Suprapubic skin (tissue), 4 donors: Measurements from ENCODE around the gene CRTAC1. TPM values are rescaled to one million over a fixed set of nuclear protein-coding genes. Genes with fewer than 3 reads are reported as not detected.

Source experiments
- DNase-seq, 2 donors: peaks; one replicate each; pipeline ENCODE4 v3.0.0-alpha.2; 2019; ENCODE audit warnings: low spot score in 2 of 2
- H3K27ac ChIP-seq: fragments of 200-600 bp; sonication (generic); one replicate; pipeline ENCODE4 v1.5.1; 2019
- H3K27me3 ChIP-seq: fragments of 200-600 bp; sonication (generic); one replicate; pipeline ENCODE4 v1.5.1; 2019
- H3K36me3 ChIP-seq: fragments of 200-600 bp; sonication (generic); one replicate; pipeline ENCODE4 v1.5.1; 2019
- H3K4me1 ChIP-seq: fragments of 200-600 bp; sonication (generic); one replicate; pipeline ENCODE4 v1.5.1; 2019
- H3K4me3 ChIP-seq: fragments of 200-600 bp; sonication (generic); one replicate; pipeline ENCODE4 v1.5.1; 2019; ENCODE audit warnings: mild to moderate bottlenecking
- H3K9me3 ChIP-seq: fragments of 200-600 bp; sonication (generic); one replicate; pipeline ENCODE4 v1.5.1; 2019
- EP300 ChIP-seq: sonication (generic); formaldehyde crosslinking; IDR thresholded peaks from one replicate; pipeline ENCODE4 v1.6.1; 2017; ENCODE audit warnings: antibody characterized with exemption
- POLR2A ChIP-seq, 2 donors: fragments of 450-650 bp; IDR thresholded peaks; one replicate each; pipeline ENCODE4 v1.6.1; 2017; ENCODE audit warnings: antibody characterized with exemption in 2 of 2, mild to moderate bottlenecking in 2 of 2, moderate library complexity in 2 of 2
- POLR2AphosphoS5 ChIP-seq, 3 donors: sonication (generic); formaldehyde crosslinking; IDR thresholded peaks; one replicate each; pipeline ENCODE4 v1.6.1; 2017; ENCODE audit warnings: antibody characterized with exemption in 3 of 3
- WGBS: methylation state at CpG from one replicate; pipeline ENCODE4 v1.1.5; 2018; 5-methylcytosine and 5-hydroxymethylcytosine counted together
- total RNA-seq, 4 donors: library from RNA; depleted of rRNA; stranded (reverse); fragments of >200 nt; gene quantifications; one replicate each; pipeline ENCODE4 v1.1.0, GENCODE V29; 2016
- TF ChIP-seq, protein P1 (sequence below), 2 donors: fragments of 200-600 bp in 1 of 2; fragments of 450-650 bp in 1 of 2; sonication (generic) in 1 of 2; IDR thresholded peaks; one replicate each; pipeline ENCODE4 v1.5.1; 2016 to 2019; ENCODE audit warnings: antibody characterized with exemption in 2 of 2, mild to moderate bottlenecking in 1 of 2, moderate library complexity in 1 of 2

The CRTAC1 gene
- total RNA-seq, 4 donors from 2014 or later, result 1.3 to 5.1 (median 2.2) TPM

GRCh38 chr10:97991871-97992270, 38.5 kb downstream of the CRTAC1 start:
- no peak overlapping the region for H3K27ac ChIP-seq
- no peaks in the 10 kb centered on the region for H3K36me3 ChIP-seq
- no peak for DNase-seq
- WGBS, result 35% methylated on average over 2 of the region's 2 CpGs
- TF ChIP-seq POLR2A (IDR thresholded peaks at IDR 0.05) (no peak), EP300 (no peak), POLR2AphosphoS5 (IDR thresholded peaks at IDR 0.05) (no peak)
- TF ChIP-seq, protein P1, sequence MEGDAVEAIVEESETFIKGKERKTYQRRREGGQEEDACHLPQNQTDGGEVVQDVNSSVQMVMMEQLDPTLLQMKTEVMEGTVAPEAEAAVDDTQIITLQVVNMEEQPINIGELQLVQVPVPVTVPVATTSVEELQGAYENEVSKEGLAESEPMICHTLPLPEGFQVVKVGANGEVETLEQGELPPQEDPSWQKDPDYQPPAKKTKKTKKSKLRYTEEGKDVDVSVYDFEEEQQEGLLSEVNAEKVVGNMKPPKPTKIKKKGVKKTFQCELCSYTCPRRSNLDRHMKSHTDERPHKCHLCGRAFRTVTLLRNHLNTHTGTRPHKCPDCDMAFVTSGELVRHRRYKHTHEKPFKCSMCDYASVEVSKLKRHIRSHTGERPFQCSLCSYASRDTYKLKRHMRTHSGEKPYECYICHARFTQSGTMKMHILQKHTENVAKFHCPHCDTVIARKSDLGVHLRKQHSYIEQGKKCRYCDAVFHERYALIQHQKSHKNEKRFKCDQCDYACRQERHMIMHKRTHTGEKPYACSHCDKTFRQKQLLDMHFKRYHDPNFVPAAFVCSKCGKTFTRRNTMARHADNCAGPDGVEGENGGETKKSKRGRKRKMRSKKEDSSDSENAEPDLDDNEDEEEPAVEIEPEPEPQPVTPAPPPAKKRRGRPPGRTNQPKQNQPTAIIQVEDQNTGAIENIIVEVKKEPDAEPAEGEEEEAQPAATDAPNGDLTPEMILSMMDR (IDR thresholded peaks at IDR 0.05), result no peak
- H3K9me3 ChIP-seq, result no peaks in the 10 kb centered on the region
- no peak overlapping the region for H3K4me3 ChIP-seq
- peaks cover 6% of the 10 kb centered on the region for H3K27me3 ChIP-seq
- H3K4me1 ChIP-seq, result no peaks in the 10 kb centered on the region

GRCh38 chr10:97981816-97982215, 48.6 kb downstream of the CRTAC1 start:
- DNase-seq, result no peak
- Histone ChIP-seq H3K36me3 (no peaks in the 10 kb centered on the region), H3K4me3 (no peak overlapping the region), H3K27me3 (peaks cover 67% of the 10 kb centered on the region), H3K27ac (no peak overlapping the region), H3K9me3 (no peaks in the 10 kb centered on the region), H3K4me1 (no peaks in the 10 kb centered on the region)
- TF ChIP-seq POLR2A (IDR thresholded peaks at IDR 0.05) (no peak), EP300 (no peak), POLR2AphosphoS5 (IDR thresholded peaks at IDR 0.05) (no peak)
- TF ChIP-seq, protein P1 (IDR thresholded peaks at IDR 0.05), result no peak

GRCh38 chr10:97977673-97978072, 52.7 kb downstream of the CRTAC1 start:
- H3K27ac ChIP-seq, result no peak overlapping the region
- DNase-seq, result no peak
- no peaks in the 10 kb centered on the region for H3K9me3 ChIP-seq
- no peaks in the 10 kb centered on the region for H3K36me3 ChIP-seq
- peaks cover 83% of the 10 kb centered on the region for H3K27me3 ChIP-seq
- peaks cover 3% of the 10 kb centered on the region for H3K4me1 ChIP-seq
- WGBS, result 88% methylated on average over 3 of the region's 3 CpGs
- no peak for TF ChIP-seq POLR2A (IDR thresholded peaks at IDR 0.05)
- TF ChIP-seq, protein P1 (IDR thresholded peaks at IDR 0.05), result no peak
- TF ChIP-seq EP300, result no peak
- TF ChIP-seq POLR2AphosphoS5 (IDR thresholded peaks at IDR 0.05), result no peak
- H3K4me3 ChIP-seq, result no peak overlapping the region

DNA sequence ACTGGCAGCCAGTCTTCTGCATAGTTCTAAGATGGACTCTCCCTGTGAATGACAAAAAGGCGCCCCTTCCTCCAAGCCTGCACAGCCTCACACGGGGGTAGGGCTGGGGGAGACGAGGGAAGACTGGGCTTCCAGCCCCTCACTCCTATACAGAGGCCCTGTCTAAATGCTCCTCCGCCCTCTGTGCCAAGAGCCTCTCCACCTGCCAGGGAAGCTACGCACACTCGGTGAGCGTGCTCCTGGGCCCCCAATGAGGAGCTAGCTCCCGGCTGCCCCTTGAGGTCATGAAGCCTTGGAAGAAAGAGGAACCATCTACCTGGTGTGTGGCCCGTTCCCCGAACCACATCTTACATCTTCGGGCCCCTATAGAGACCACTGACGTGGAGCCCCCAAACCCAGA, 54.8 kb downstream of the CRTAC1 start:
- Histone ChIP-seq H3K9me3 (no peaks in the 10 kb centered on the region), H3K27me3 (peaks cover 92% of the 10 kb centered on the region), H3K4me3 (no peak overlapping the region), H3K4me1 (peaks cover 3% of the 10 kb centered on the region), H3K27ac (no peak overlapping the region), H3K36me3 (no peaks in the 10 kb centered on the region)
- no peak for DNase-seq
- no CpG with 5 or more reads among the region's 12 CpGs for WGBS
- TF ChIP-seq POLR2A (IDR thresholded peaks at IDR 0.05), result no peak

DNA sequence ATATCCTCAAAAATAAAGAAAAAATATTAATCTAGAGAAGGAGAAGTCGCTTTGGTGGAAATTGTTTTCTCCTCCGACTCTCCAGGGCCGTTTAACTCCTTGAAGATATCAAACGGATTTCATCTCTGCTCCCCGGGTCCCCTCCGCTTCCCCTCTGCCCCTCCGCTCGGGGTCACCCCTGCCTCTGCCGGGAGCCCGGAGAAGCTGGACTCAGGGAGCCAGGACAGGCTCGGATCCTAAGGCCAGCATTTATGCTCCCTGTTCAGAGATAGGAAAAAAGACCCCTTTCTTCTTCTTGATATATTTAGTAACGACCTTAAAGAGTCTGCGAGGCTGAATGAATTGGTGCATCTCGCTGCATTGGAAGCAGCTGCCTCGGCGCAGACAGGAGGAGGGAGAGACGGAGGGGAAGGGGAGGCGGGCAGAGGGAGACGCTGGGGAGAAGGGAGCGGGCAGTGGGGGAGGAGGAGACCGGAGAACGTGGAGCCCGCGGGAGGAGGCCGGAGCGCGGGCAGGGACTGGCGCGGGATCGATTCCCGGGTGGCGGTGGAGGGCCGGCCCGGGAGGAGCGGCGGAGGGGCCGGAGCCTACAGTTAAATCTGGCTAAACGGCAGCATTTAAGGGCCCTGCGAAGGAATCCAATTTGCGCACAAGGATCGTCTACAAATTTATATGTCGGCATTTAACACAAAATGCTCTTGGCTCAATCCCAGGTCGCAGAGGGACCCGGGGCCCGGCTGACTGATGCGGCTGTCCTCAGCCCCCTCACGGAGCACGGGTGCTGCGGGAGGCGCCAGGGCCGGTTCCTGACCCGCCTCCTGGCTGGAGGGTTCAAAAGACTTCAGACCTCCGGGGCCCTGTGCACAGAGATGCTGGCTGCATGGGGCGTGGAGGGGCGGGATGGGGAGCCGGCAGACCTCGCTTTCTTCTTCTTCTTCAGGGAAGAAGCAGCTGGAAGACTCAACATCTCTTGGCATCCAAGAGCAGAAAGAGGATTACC, 55.6 kb downstream of the CRTAC1 start:
- 31% methylated on average over 50 of the region's 57 CpGs for WGBS
- no peak for TF ChIP-seq POLR2AphosphoS5 (IDR thresholded peaks at IDR 0.05)
- no peak for TF ChIP-seq EP300
- TF ChIP-seq POLR2A (IDR thresholded peaks at IDR 0.05), result no peak
- TF ChIP-seq, protein P1 (IDR thresholded peaks at IDR 0.05), result no peak
- Histone ChIP-seq H3K4me1 (peaks cover 3% of the 10 kb centered on the region), H3K4me3 (no peak overlapping the region), H3K27me3 (peaks cover 91% of the 10 kb centered on the region), H3K9me3 (no peaks in the 10 kb centered on the region), H3K36me3 (no peaks in the 10 kb centered on the region), H3K27ac (no peak overlapping the region)
- no peak for DNase-seq
